Sigmoid colon (tissue), 4 donors: Measurements from ENCODE around the gene DCLRE1B.
A peak's percentile ranks its signal among the peaks of the same experiment; 100 is the strongest.

Experiments used
- CTCF ChIP-seq, 4 experiments: fragments of 450-650 bp in 3 of 4; fragments of 200-600 bp in 1 of 4; IDR thresholded peaks; one replicate each; pipeline ENCODE4 v1.5.1; 2016 to 2019; ENCODE audit warnings: antibody characterized with exemption in 4 of 4, mild to moderate bottlenecking in 3 of 4, moderate library complexity in 2 of 4
- POLR2AphosphoS5 ChIP-seq, 4 donors: sonication (generic); formaldehyde crosslinking; IDR thresholded peaks; one replicate each; pipeline ENCODE4 v1.6.1; 2017; ENCODE audit warnings: antibody characterized with exemption in 4 of 4

- TF ChIP-seq CTCF (IDR thresholded peaks at IDR 0.05) (no peak), POLR2AphosphoS5 (IDR thresholded peaks at IDR 0.05) (peak in 1 of 4 donors; percentile 38)
Observed at GRCh38 chr1:113895098-113895497, 10.0 kb upstream of the DCLRE1B start.
